Measurements from ENCODE around the gene MARK3.

Gene MARK3

GRCh38 chr14:103448097-103448496 lies 62.9 kb downstream of the MARK3 start:
- CTCF ChIA-PET: interaction anchor here (1.3 kb wide), 1 partner anchor 58 kb away, joined by 3 read pairs; no protein-coding TSS in a partner anchor
- TF ChIP-seq LEF1 (IDR thresholded peaks at IDR 0.05; ENCODE audit: borderline replicate concordance): no peak
- no peak for TF ChIP-seq SUZ12 (IDR thresholded peaks at IDR 0.05)
- TF ChIP-seq FOXA1 (IDR thresholded peaks at IDR 0.05): no peak
- TF ChIP-seq BHLHE40 (IDR thresholded peaks at IDR 0.05; ENCODE audit: borderline replicate concordance): no peak
- no peak for TF ChIP-seq L3MBTL2 (conservative IDR thresholded peaks at IDR 0.05)
- DNase-seq (ENCODE audit: extremely low spot score): no peak
- POLR2A ChIA-PET: no interaction called here

DNA sequence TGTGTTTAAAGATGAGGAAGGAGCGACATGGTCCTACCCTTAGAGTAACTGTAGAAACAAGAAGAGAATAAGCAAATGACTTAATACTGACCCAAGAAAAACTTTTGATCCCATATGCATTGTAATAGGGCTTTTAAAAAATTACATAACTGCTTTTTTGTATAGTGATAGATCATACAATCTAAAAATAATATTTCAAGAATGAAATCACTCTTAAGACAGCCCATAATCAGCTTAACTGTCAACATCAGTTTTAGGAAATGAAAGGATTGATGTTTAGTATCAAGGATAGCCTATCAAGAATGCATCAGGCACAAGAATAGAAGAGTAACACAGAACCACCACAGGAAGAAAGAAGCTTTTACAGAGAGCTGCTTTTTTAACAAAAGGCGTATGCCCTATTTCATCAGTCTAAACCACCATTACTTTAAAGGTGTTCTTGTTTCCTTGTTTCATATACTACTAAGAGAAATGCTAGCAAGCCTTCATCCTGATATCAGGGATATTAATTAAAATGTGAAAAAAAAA lies 64.5 kb downstream of the MARK3 start:
- ChIA-PET POLR2A (interaction anchor here (0.7 to 1.1 kb wide), 3 partner anchors 10 to 116 kb away, joined by 3 to 4 read pairs (median 3); partner anchors contain the start of gene EIF5), CTCF (interaction anchor here (0.5 kb wide), 1 partner anchor 377 kb away, joined by 4 read pairs; no protein-coding TSS in a partner anchor)

GRCh38 chr14:103450416-103450815 lies 65.2 kb downstream of the MARK3 start:
- DNase-seq (ENCODE audit: extremely low spot score): no peak
- ChIA-PET POLR2A (interaction anchor here (0.7 to 0.9 kb wide), 2 partner anchors 36 to 117 kb away, joined by 3 to 4 read pairs; partner anchors contain the start of gene EIF5), CTCF (interaction anchor here (0.5 kb wide), 1 partner anchor 376 kb away, joined by 4 read pairs; no protein-coding TSS in a partner anchor)
- TF ChIP-seq FOXM1 (IDR thresholded peaks at IDR 0.05; ENCODE audit: borderline replicate concordance) (no peak), FOXA1 (IDR thresholded peaks at IDR 0.05) (no peak), L3MBTL2 (conservative IDR thresholded peaks at IDR 0.05) (no peak), FOXK2 (IDR thresholded peaks at IDR 0.05) (no peak), CTBP1 (IDR thresholded peaks at IDR 0.05; ENCODE audit: borderline replicate concordance) (no peak), TARDBP (IDR thresholded peaks at IDR 0.05) (no peak), ARNT (IDR thresholded peaks at IDR 0.05) (no peak), ZNF384 (IDR thresholded peaks at IDR 0.05) (no peak), SUZ12 (IDR thresholded peaks at IDR 0.05) (no peak), BHLHE40 (IDR thresholded peaks at IDR 0.05; ENCODE audit: borderline replicate concordance) (no peak), LEF1 (IDR thresholded peaks at IDR 0.05; ENCODE audit: borderline replicate concordance) (no peak), ELF4 (IDR thresholded peaks at IDR 0.05) (no peak), HDGF (IDR thresholded peaks at IDR 0.05; ENCODE audit: borderline replicate concordance) (no peak), SP1 (IDR thresholded peaks at IDR 0.05) (no peak), NFRKB (IDR thresholded peaks at IDR 0.05) (no peak)
- TF ChIP-seq, protein P1, sequence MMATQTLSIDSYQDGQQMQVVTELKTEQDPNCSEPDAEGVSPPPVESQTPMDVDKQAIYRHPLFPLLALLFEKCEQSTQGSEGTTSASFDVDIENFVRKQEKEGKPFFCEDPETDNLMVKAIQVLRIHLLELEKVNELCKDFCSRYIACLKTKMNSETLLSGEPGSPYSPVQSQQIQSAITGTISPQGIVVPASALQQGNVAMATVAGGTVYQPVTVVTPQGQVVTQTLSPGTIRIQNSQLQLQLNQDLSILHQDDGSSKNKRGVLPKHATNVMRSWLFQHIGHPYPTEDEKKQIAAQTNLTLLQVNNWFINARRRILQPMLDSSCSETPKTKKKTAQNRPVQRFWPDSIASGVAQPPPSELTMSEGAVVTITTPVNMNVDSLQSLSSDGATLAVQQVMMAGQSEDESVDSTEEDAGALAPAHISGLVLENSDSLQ (IDR thresholded peaks at IDR 0.05): no peak

More for the DNA sequence above, 64.5 kb downstream of the MARK3 start:
- TF ChIP-seq BHLHE40 (IDR thresholded peaks at IDR 0.05; ENCODE audit: borderline replicate concordance) (no peak), FOXK2 (IDR thresholded peaks at IDR 0.05) (no peak), SUZ12 (IDR thresholded peaks at IDR 0.05) (no peak), LEF1 (IDR thresholded peaks at IDR 0.05; ENCODE audit: borderline replicate concordance) (no peak), L3MBTL2 (conservative IDR thresholded peaks at IDR 0.05) (no peak), FOXM1 (IDR thresholded peaks at IDR 0.05; ENCODE audit: borderline replicate concordance) (no peak), HDGF (IDR thresholded peaks at IDR 0.05; ENCODE audit: borderline replicate concordance) (no peak), FOXA1 (IDR thresholded peaks at IDR 0.05) (no peak), CTBP1 (IDR thresholded peaks at IDR 0.05; ENCODE audit: borderline replicate concordance) (no peak), SP1 (IDR thresholded peaks at IDR 0.05) (no peak), TARDBP (IDR thresholded peaks at IDR 0.05) (no peak), ELF4 (IDR thresholded peaks at IDR 0.05) (no peak), ZNF384 (IDR thresholded peaks at IDR 0.05) (no peak), ARNT (IDR thresholded peaks at IDR 0.05) (no peak), NFRKB (IDR thresholded peaks at IDR 0.05) (no peak)
- TF ChIP-seq, protein P1 (IDR thresholded peaks at IDR 0.05): no peak
- no peak for DNase-seq (ENCODE audit: extremely low spot score)

GRCh38 chr14:103451401-103451800 lies 66.2 kb downstream of the MARK3 start:
- ChIA-PET CTCF (no interaction called here), POLR2A (no interaction called here)
- TF ChIP-seq CTBP1 (IDR thresholded peaks at IDR 0.05; ENCODE audit: borderline replicate concordance) (no peak), BHLHE40 (IDR thresholded peaks at IDR 0.05; ENCODE audit: borderline replicate concordance) (no peak), HDGF (IDR thresholded peaks at IDR 0.05; ENCODE audit: borderline replicate concordance) (no peak), ZNF384 (IDR thresholded peaks at IDR 0.05) (no peak), FOXK2 (IDR thresholded peaks at IDR 0.05) (no peak), ARNT (IDR thresholded peaks at IDR 0.05) (no peak), NFRKB (IDR thresholded peaks at IDR 0.05) (no peak), TARDBP (IDR thresholded peaks at IDR 0.05) (no peak), SUZ12 (IDR thresholded peaks at IDR 0.05) (no peak), FOXA1 (IDR thresholded peaks at IDR 0.05) (no peak), ELF4 (IDR thresholded peaks at IDR 0.05) (no peak), L3MBTL2 (conservative IDR thresholded peaks at IDR 0.05) (no peak), SP1 (IDR thresholded peaks at IDR 0.05) (no peak), LEF1 (IDR thresholded peaks at IDR 0.05; ENCODE audit: borderline replicate concordance) (no peak), FOXM1 (IDR thresholded peaks at IDR 0.05; ENCODE audit: borderline replicate concordance) (no peak)
- TF ChIP-seq, protein P1 (IDR thresholded peaks at IDR 0.05): no peak
- no peak for DNase-seq (ENCODE audit: extremely low spot score)

DNA sequence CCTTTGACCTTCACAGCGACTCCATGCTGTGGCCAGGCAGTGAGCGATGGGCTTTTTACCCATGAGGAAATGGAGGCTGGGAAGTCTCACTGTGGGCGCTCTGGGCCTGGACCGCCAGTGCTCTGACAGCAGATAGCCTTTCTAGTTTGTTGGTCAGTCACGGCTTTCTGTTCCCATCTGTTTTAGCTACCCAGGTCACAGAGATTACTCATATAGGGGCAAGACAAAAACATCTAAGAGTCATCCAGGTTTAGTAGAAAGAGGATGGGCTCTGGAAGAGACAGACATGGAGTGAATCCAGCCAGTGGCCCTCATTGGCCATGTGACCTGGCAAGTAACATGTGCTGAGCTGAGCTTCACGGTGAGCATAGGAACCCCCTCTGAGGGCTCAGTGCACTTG lies 68.6 kb downstream of the MARK3 start:
- ChIA-PET CTCF (no interaction called here), POLR2A (no interaction called here)
- DNase-seq (ENCODE audit: extremely low spot score): no peak
- no peak for TF ChIP-seq BHLHE40 (IDR thresholded peaks at IDR 0.05; ENCODE audit: borderline replicate concordance)
- no peak for TF ChIP-seq ELF4 (IDR thresholded peaks at IDR 0.05)
- TF ChIP-seq L3MBTL2 (conservative IDR thresholded peaks at IDR 0.05): no peak
- TF ChIP-seq, protein P1 (IDR thresholded peaks at IDR 0.05): no peak
- TF ChIP-seq LEF1 (IDR thresholded peaks at IDR 0.05; ENCODE audit: borderline replicate concordance): no peak

All from HEK293T (cell line).